SK-N-SH (cell line): ENCODE measurements around the gene ETF1. TPM values are rescaled to one million over a fixed set of nuclear protein-coding genes. Genes with fewer than 3 reads are reported as not detected.

Experiments
- CTCF ChIA-PET: fragments of 300-600, 350-600 bp; formaldehyde crosslinking; extraction: SDS; loops from one replicate; lab custom pipeline; 2021; lab: Yijun Ruan, JAX
- POLR2A ChIA-PET: fragments of 350-600 bp; sonication (Branson Sonifier 250); formaldehyde crosslinking; extraction: SDS; loops from one replicate; lab custom pipeline; 2020; ENCODE audit warnings: antibody characterized with exemption, inconsistent platforms; lab: Yijun Ruan, JAX
- DNase-seq: peaks from one replicate; pipeline ENCODE4 v3.0.0; 2012
- H2AFZ ChIP-seq: fragments of 200-600 bp; sonication (generic); 2 replicates; pipeline ENCODE4 v1.8.1; 2016; ENCODE audit warnings: antibody characterized with exemption, mild to moderate bottlenecking, low read depth
- H3F3A ChIP-seq: fragments of 200-600 bp; sonication (generic); replicated peaks from 2 replicates; pipeline ENCODE3; 2016; ENCODE audit warnings: antibody characterized with exemption, mild to moderate bottlenecking; ENCODE audit not compliant: insufficient read depth
- H3K27ac ChIP-seq, 2 experiments: fragments of 200-500 bp in 1 of 2; fragments of 200-600 bp in 1 of 2; sonication (Bioruptor generic) in 1 of 2; sonication (generic), shearing (Covaris generic) in 1 of 2; 2 replicates each; pipeline versions ENCODE4 v1.5.1 to v1.6.1; 2014 to 2016; ENCODE audit warnings: low read depth in 2 of 2, inconsistent platforms in 1 of 2, low read length in 1 of 2, mild to moderate bottlenecking in 1 of 2, mixed read lengths in 1 of 2
- H3K27me3 ChIP-seq: fragments of 200-600 bp; sonication (generic), shearing (Covaris generic); 2 replicates; pipeline ENCODE4 v1.6.1; 2016; ENCODE audit warnings: mixed run types; ENCODE audit not compliant: insufficient read depth
- H3K36me3 ChIP-seq, 2 experiments: fragments of 200-500 bp in 1 of 2; fragments of 200-600 bp in 1 of 2; sonication (Bioruptor generic) in 1 of 2; sonication (generic) in 1 of 2; replicated peaks in 1 of 2; 2 replicates each; pipeline versions ENCODE3 to v1.5.1; 2014 to 2016; ENCODE audit warnings: low read length in 1 of 2, mild to moderate bottlenecking in 1 of 2; ENCODE audit not compliant: insufficient read depth in 2 of 2, control insufficient read depth in 1 of 2
- H3K4me1 ChIP-seq, 2 experiments: fragments of 200-500 bp in 1 of 2; fragments of 200-600 bp in 1 of 2; sonication (Bioruptor generic) in 1 of 2; sonication (generic), shearing (Covaris generic) in 1 of 2; 2 replicates each; pipeline versions ENCODE4 v1.5.1 to v1.6.1; 2014 to 2016; ENCODE audit warnings: low read depth in 1 of 2, low read length in 1 of 2, mixed run types in 1 of 2; ENCODE audit not compliant: insufficient read depth in 2 of 2, control insufficient read depth in 1 of 2
- H3K4me2 ChIP-seq: fragments of 200-600 bp; sonication (generic), shearing (Covaris generic); 2 replicates; pipeline ENCODE4 v1.6.1; 2017; ENCODE audit warnings: mixed run types
- H3K4me3 ChIP-seq, 2 experiments: fragments of 200-500 bp in 1 of 2; fragments of 200-600 bp in 1 of 2; sonication (Bioruptor generic) in 1 of 2; sonication (generic), shearing (Covaris generic) in 1 of 2; 2 replicates each; pipeline versions ENCODE4 v1.5.1 to v1.8.1; 2014 to 2016; ENCODE audit warnings: low read depth in 2 of 2, inconsistent platforms in 1 of 2, low read length in 1 of 2, mild to moderate bottlenecking in 1 of 2, mixed read lengths in 1 of 2, moderate library complexity in 1 of 2
- H3K79me2 ChIP-seq: fragments of 200-600 bp; sonication (generic); 2 replicates; pipeline ENCODE4 v1.8.1; 2017; ENCODE audit warnings: mild to moderate bottlenecking; ENCODE audit not compliant: insufficient read depth
- H3K9ac ChIP-seq: fragments of 200-600 bp; sonication (generic); 2 replicates; pipeline ENCODE4 v1.6.1; 2017; ENCODE audit warnings: mixed run types
- H3K9me2 ChIP-seq: fragments of 200-600 bp; sonication (generic); 2 replicates; pipeline ENCODE4 v1.6.1; 2017; ENCODE audit warnings: mixed run types
- H3K9me3 ChIP-seq: fragments of 200-600 bp; sonication (generic); 2 replicates; pipeline ENCODE4 v1.6.1; 2017; ENCODE audit warnings: mixed run types, mild to moderate bottlenecking, moderate library complexity
- H4K20me1 ChIP-seq: fragments of 200-600 bp; sonication (generic); 2 replicates; pipeline ENCODE4 v1.6.1; 2017; ENCODE audit warnings: mild to moderate bottlenecking, mixed run types; ENCODE audit not compliant: insufficient read depth
- CTCF ChIP-seq: fragments of 200-600 bp; sonication (generic); IDR thresholded peaks from 2 replicates; pipeline ENCODE4 v1.6.1; 2017; ENCODE audit warnings: antibody characterized with exemption, mild to moderate bottlenecking, moderate library complexity
- ELF1 ChIP-seq: IDR thresholded peaks from 2 replicates; pipeline ENCODE4 v1.4.0; 2012
- EP300 ChIP-seq, 2 experiments: IDR thresholded peaks; 2 replicates each; pipeline versions ENCODE4 v1.4.0 to v1.6.1; 2012; ENCODE audit warnings: borderline replicate concordance in 1 of 2, low read depth in 1 of 2, low read length in 1 of 2
- EZH2phosphoT487 ChIP-seq: fragments of 200-600 bp; sonication (generic); IDR thresholded peaks from 2 replicates; pipeline ENCODE4 v1.6.1; 2017; ENCODE audit warnings: low read depth, mixed run types, mild to moderate bottlenecking, antibody characterized with exemption, moderate library complexity, borderline replicate concordance
- FOSL2 ChIP-seq: IDR thresholded peaks from 2 replicates; pipeline ENCODE4 v1.4.0; 2012; ENCODE audit warnings: low read depth, mild to moderate bottlenecking, moderate library complexity, borderline replicate concordance
- GABPA ChIP-seq: IDR thresholded peaks from 2 replicates; pipeline ENCODE4 v1.4.0; 2012; ENCODE audit warnings: low read depth, mild to moderate bottlenecking
- NFIC ChIP-seq: IDR thresholded peaks from 2 replicates; pipeline ENCODE4 v1.4.0; 2012; ENCODE audit warnings: borderline replicate concordance
- NRF1 ChIP-seq: IDR thresholded peaks from 2 replicates; pipeline ENCODE4 v1.6.1; 2012; ENCODE audit warnings: low read depth, mild to moderate bottlenecking, low read length
- POLR2AphosphoS5 ChIP-seq: IDR thresholded peaks from 2 replicates; pipeline ENCODE4 v1.6.1; 2012; ENCODE audit warnings: low read depth, low read length
- RAD21 ChIP-seq: IDR thresholded peaks from 2 replicates; pipeline ENCODE4 v1.6.1; 2012; ENCODE audit warnings: mild to moderate bottlenecking, low read length
- RCOR1 ChIP-seq: fragments of 150-350 bp; IDR thresholded peaks from 2 replicates; pipeline ENCODE4 v1.6.1; 2017; ENCODE audit warnings: antibody characterized with exemption, low read length
- RXRA ChIP-seq: IDR thresholded peaks from 2 replicates; pipeline ENCODE4 v1.4.0; 2012; ENCODE audit warnings: low read depth, mild to moderate bottlenecking, borderline replicate concordance
- TAF1 ChIP-seq: IDR thresholded peaks from 2 replicates; pipeline ENCODE4 v1.6.1; 2012; ENCODE audit warnings: low read depth, mild to moderate bottlenecking, low read length, moderate library complexity, borderline replicate concordance
- TCF12 ChIP-seq: IDR thresholded peaks from 2 replicates; pipeline ENCODE4 v1.4.0; 2012
- USF1 ChIP-seq: IDR thresholded peaks from 2 replicates; pipeline ENCODE4 v1.4.0; 2012; ENCODE audit warnings: low read depth, borderline replicate concordance
- WGBS: methylation state at CpG from one replicate; pipeline ENCODE4 v1.1.6; 2017; ENCODE audit warnings: low lambda C conversion rate; 5-methylcytosine and 5-hydroxymethylcytosine counted together
- polyA plus RNA-seq, 3 experiments: library from polyadenylated mRNA; depleted of rRNA; stranded (reverse); fragments of >200 nt; gene quantifications; 2 replicates each; pipeline ENCODE4 v1.2.3, GENCODE V29; 2012
- TF ChIP-seq, protein P1 (sequence below): IDR thresholded peaks from 2 replicates; pipeline ENCODE4 v1.4.0; 2012; ENCODE audit warnings: low read depth
- TF ChIP-seq, protein P2 (sequence below): IDR thresholded peaks from 2 replicates; pipeline ENCODE4 v1.6.1; 2012; ENCODE audit warnings: mild to moderate bottlenecking, low read depth, low read length, moderate library complexity
- TF ChIP-seq, protein P3 (sequence below): IDR thresholded peaks from 2 replicates; pipeline ENCODE4 v1.4.0; 2012; ENCODE audit warnings: low read depth, borderline replicate concordance

ETF1 gene
- polyA plus RNA-seq, 1 of the 3 experiments (the other 2 are of a cell fraction), result 36.7 TPM

DNA sequence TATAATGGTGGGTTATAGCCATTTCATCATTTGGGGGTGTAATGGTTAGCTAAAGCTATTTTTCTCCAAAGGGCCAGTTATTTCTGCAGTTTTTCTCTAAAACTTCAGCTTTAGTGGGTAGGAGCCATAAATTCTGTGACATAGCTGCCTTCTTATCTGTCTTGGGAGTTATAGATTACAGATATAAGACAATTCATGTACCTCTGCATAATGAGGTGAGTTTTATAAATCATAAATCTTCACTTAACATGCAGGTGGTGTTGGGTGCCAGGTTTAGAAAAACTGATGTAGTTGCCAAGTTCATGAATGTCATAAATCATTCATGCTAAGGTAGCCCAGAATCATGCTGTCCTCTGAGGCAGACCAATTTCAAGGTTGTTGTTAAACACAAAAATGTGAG is 42.1 kb upstream of the ETF1 start:
- Histone ChIP-seq H4K20me1 (no peaks in the 10 kb centered on the region), H3K9me2 (no peaks in the 10 kb centered on the region), H3K36me3 (no peaks in the 10 kb centered on the region), H3K4me1 (no peaks in the 10 kb centered on the region), H3F3A (peaks cover 5% of the 10 kb centered on the region), H3K9me3 (no peaks in the 10 kb centered on the region), H3K4me3 (no peak overlapping the region), H3K9ac (no peak overlapping the region), H3K27ac (no peak overlapping the region), H3K4me2 (no peak overlapping the region), H3K79me2 (no peaks in the 10 kb centered on the region), H2AFZ (no peak overlapping the region), H3K27me3 (no peaks in the 10 kb centered on the region)
- ChIA-PET CTCF (interaction anchor here (1.3 to 1.5 kb wide), 4 partner anchors 8 to 56 kb away, joined by 3 to 12 read pairs (median 4); no protein-coding TSS in a partner anchor), POLR2A (no interaction called here)
- DNase-seq, result no peak
- TF ChIP-seq RCOR1 (no peak), NRF1 (no peak), USF1 (no peak), RXRA (no peak), EZH2phosphoT487 (no peak)
- TF ChIP-seq, protein P1, sequence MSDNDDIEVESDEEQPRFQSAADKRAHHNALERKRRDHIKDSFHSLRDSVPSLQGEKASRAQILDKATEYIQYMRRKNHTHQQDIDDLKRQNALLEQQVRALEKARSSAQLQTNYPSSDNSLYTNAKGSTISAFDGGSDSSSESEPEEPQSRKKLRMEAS, result no peak
- TF ChIP-seq, protein P2, sequence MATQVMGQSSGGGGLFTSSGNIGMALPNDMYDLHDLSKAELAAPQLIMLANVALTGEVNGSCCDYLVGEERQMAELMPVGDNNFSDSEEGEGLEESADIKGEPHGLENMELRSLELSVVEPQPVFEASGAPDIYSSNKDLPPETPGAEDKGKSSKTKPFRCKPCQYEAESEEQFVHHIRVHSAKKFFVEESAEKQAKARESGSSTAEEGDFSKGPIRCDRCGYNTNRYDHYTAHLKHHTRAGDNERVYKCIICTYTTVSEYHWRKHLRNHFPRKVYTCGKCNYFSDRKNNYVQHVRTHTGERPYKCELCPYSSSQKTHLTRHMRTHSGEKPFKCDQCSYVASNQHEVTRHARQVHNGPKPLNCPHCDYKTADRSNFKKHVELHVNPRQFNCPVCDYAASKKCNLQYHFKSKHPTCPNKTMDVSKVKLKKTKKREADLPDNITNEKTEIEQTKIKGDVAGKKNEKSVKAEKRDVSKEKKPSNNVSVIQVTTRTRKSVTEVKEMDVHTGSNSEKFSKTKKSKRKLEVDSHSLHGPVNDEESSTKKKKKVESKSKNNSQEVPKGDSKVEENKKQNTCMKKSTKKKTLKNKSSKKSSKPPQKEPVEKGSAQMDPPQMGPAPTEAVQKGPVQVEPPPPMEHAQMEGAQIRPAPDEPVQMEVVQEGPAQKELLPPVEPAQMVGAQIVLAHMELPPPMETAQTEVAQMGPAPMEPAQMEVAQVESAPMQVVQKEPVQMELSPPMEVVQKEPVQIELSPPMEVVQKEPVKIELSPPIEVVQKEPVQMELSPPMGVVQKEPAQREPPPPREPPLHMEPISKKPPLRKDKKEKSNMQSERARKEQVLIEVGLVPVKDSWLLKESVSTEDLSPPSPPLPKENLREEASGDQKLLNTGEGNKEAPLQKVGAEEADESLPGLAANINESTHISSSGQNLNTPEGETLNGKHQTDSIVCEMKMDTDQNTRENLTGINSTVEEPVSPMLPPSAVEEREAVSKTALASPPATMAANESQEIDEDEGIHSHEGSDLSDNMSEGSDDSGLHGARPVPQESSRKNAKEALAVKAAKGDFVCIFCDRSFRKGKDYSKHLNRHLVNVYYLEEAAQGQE, result no peak

DNA sequence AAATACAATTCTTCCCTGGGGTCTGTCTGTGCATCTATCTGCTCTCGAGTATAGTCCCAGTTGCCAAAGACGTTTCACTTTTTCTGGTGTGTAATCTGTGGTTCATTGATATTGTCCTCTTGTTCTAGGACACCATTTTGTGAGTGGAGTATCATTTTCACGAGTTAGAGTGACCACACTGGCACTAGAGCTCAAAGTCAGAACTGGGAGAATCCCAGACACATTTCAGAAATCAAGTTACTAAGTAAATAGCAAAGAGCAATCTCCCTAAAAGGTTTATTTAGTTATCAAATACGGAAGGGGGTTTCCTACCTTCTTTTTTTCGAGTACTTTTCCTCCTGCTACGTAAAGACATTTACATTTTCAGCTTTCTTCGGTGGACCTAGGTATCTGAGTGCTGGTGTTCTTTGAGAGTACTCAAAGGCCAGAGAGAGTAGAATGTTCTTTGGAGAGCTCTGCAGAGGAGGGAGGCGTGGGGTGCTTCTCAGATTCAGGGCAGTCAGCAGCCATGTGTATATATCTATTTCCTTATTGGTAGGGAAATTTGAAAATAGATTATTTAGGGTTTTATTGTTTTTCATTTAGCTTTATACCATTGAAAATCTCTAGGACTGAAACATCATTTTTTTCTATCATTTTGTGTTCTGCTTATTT is 41.1 kb upstream of the ETF1 start:
- Histone ChIP-seq H2AFZ (no peak overlapping the region; the same call in 1 of the 2 replicates), H3K4me1 (no peaks in the 10 kb centered on the region), H3K4me2 (no peak overlapping the region), H3K9ac (no peak overlapping the region), H3K27me3 (no peaks in the 10 kb centered on the region), H3K9me2 (no peaks in the 10 kb centered on the region), H3K4me3 (no peak overlapping the region), H3F3A (peaks cover 9% of the 10 kb centered on the region), H4K20me1 (no peaks in the 10 kb centered on the region), H3K79me2 (no peaks in the 10 kb centered on the region), H3K36me3 (no peaks in the 10 kb centered on the region), H3K9me3 (no peaks in the 10 kb centered on the region), H3K27ac (no peak overlapping the region)
- WGBS, result 61% methylated on average over 8 of the region's 8 CpGs
- ChIA-PET CTCF (interaction anchor here (0.9 to 1.5 kb wide), 6 partner anchors 9 to 80 kb away, joined by 3 to 12 read pairs (median 4); no protein-coding TSS in a partner anchor), POLR2A (no interaction called here)
- DNase-seq, result no peak
- TF ChIP-seq RAD21, result no peak
- TF ChIP-seq ELF1, result no peak
- TF ChIP-seq EZH2phosphoT487, result no peak
- no peak for TF ChIP-seq TAF1
- TF ChIP-seq POLR2AphosphoS5, result no peak
- TF ChIP-seq EP300 (IDR thresholded peaks at IDR 0.05; ENCODE audit: borderline replicate concordance in 1 of 2, low read depth in 1 of 2, low read length in 1 of 2), result no peak
- no peak for TF ChIP-seq NFIC
- no peak for TF ChIP-seq TCF12
- TF ChIP-seq CTCF, result no peak
- TF ChIP-seq GABPA, result no peak
- no peak for TF ChIP-seq FOSL2
- TF ChIP-seq, protein P3, sequence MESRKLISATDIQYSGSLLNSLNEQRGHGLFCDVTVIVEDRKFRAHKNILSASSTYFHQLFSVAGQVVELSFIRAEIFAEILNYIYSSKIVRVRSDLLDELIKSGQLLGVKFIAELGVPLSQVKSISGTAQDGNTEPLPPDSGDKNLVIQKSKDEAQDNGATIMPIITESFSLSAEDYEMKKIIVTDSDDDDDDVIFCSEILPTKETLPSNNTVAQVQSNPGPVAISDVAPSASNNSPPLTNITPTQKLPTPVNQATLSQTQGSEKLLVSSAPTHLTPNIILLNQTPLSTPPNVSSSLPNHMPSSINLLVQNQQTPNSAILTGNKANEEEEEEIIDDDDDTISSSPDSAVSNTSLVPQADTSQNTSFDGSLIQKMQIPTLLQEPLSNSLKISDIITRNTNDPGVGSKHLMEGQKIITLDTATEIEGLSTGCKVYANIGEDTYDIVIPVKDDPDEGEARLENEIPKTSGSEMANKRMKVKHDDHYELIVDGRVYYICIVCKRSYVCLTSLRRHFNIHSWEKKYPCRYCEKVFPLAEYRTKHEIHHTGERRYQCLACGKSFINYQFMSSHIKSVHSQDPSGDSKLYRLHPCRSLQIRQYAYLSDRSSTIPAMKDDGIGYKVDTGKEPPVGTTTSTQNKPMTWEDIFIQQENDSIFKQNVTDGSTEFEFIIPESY, result no peak
- TF ChIP-seq NRF1, result no peak
- TF ChIP-seq USF1, result no peak
